ENCODE measurements around the gene GPR3. TPM values are rescaled to one million over a fixed set of nuclear protein-coding genes. Genes with fewer than 3 reads are reported as not detected.

GPR3 gene
- total and polyA plus RNA-seq, 2 of the 13 experiments (the other 11 are each of a cell fraction or from before 2014, with no cell fraction given) = 1.00 to 2.6 TPM

DNA sequence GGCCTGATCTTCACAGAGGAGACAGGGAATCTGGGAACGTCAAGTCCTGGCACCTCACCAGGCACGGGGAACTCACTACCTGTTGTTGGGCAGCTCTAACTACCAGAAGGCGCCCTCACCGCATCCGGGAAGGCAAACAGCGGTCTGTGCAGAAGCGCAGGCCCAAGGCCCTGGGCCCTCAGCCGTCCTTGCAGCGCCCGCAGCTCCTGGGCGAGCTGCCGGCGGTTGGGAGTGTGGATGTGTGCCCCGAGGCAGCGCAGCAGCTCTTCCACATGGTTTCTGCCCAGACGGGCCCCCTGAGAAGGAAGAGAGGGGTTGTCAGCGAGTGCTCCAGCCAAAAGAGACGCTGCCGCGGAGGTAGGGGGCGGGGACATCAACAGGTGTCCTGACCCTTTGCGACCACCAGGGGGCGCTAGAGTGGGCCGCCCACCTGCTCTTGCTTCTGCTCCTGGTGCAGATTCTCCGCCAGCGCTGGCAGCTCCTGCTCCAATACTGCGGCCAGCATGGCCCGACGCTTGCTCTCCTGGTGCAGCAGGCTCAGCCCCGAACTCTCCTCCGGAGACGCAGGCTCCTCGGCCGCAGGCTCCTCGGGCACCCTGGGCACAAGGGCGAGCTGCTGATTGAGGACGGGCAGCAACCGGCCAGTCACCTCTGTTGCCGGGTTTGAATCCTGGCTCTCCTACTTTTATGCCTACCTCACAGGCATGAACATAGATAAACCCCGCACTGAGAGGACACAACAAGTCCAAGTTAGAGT lies 35.0 kb upstream of the GPR3 start (continued):
- TF ChIP-seq STAG1 (CRISPR knock-in tag; IDR thresholded peaks at IDR 0.05) (peak; percentile 72), AGO2 (optimal IDR thresholded peaks at IDR 0.05; ENCODE audit: low read depth, low read length) (no peak), NR2F6 (IDR thresholded peaks at IDR 0.05) (no peak), NR2F6 (CRISPR knock-in tag; IDR thresholded peaks at IDR 0.05) (0 out of 2 replicates have a peak, but pooled peaks have one; percentile 10), ZNF446 (CRISPR knock-in tag; IDR thresholded peaks at IDR 0.05) (no peak), ZNF713 (CRISPR knock-in tag; IDR thresholded peaks at IDR 0.05) (no peak), ZNF343 (CRISPR knock-in tag; IDR thresholded peaks at IDR 0.05) (no peak), RAD21 (CRISPR knock-in tag; IDR thresholded peaks at IDR 0.05) (peak; percentile 85), TBX3 (IDR thresholded peaks at IDR 0.05; ENCODE audit: borderline replicate concordance) (no peak), ISX (CRISPR knock-in tag; conservative IDR thresholded peaks at IDR 0.05) (0 out of 2 replicates have a peak, but pooled peaks have one; percentile 20), LCORL (IDR thresholded peaks at IDR 0.05) (no peak), LCORL (CRISPR knock-in tag; IDR thresholded peaks at IDR 0.05) (0 out of 2 replicates have a peak, but pooled peaks have one; percentile 36), ZNF546 (CRISPR knock-in tag; conservative IDR thresholded peaks at IDR 0.05) (no peak), ZSCAN31 (CRISPR knock-in tag; IDR thresholded peaks at IDR 0.05; ENCODE audit: low read depth) (peak; percentile 21; the same call in 1 of the 2 replicates), ZFX (CRISPR knock-in tag; IDR thresholded peaks at IDR 0.05; ENCODE audit: low read depth) (peak; percentile 36), SMC3 (IDR thresholded peaks at IDR 0.05; ENCODE audit: low read length) (peak; percentile 38), ZNF674 (CRISPR knock-in tag; IDR thresholded peaks at IDR 0.05; ENCODE audit: low read depth) (no peak), ZSCAN9 (CRISPR knock-in tag; IDR thresholded peaks at IDR 0.05; ENCODE audit: borderline replicate concordance) (no peak), ISL2 (CRISPR knock-in tag; IDR thresholded peaks at IDR 0.05) (no peak), TRIM24 (CRISPR knock-in tag; IDR thresholded peaks at IDR 0.05) (no peak)
- TF ChIP-seq, protein P1, sequence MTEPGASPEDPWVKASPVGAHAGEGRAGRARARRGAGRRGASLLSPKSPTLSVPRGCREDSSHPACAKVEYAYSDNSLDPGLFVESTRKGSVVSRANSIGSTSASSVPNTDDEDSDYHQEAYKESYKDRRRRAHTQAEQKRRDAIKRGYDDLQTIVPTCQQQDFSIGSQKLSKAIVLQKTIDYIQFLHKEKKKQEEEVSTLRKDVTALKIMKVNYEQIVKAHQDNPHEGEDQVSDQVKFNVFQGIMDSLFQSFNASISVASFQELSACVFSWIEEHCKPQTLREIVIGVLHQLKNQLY (CRISPR knock-in tag; IDR thresholded peaks at IDR 0.05) = no peak
- TF ChIP-seq, protein P2, sequence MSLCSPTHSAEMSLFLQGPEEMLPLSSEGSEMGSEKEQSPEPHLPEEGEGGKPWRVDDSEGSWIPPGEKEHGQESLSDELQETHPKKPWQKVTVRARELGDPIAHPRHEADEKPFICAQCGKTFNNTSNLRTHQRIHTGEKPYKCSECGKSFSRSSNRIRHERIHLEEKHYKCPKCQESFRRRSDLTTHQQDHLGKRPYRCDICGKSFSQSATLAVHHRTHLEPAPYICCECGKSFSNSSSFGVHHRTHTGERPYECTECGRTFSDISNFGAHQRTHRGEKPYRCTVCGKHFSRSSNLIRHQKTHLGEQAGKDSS (CRISPR knock-in tag; IDR thresholded peaks at IDR 0.05; ENCODE audit: borderline replicate concordance, low read depth) = peak; percentile 57; the same call in 1 of the 2 replicates
- TF ChIP-seq, protein P3, sequence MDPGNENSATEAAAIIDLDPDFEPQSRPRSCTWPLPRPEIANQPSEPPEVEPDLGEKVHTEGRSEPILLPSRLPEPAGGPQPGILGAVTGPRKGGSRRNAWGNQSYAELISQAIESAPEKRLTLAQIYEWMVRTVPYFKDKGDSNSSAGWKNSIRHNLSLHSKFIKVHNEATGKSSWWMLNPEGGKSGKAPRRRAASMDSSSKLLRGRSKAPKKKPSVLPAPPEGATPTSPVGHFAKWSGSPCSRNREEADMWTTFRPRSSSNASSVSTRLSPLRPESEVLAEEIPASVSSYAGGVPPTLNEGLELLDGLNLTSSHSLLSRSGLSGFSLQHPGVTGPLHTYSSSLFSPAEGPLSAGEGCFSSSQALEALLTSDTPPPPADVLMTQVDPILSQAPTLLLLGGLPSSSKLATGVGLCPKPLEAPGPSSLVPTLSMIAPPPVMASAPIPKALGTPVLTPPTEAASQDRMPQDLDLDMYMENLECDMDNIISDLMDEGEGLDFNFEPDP (CRISPR knock-in tag; conservative IDR thresholded peaks at IDR 0.05) = no peak
- TF ChIP-seq, protein P4, sequence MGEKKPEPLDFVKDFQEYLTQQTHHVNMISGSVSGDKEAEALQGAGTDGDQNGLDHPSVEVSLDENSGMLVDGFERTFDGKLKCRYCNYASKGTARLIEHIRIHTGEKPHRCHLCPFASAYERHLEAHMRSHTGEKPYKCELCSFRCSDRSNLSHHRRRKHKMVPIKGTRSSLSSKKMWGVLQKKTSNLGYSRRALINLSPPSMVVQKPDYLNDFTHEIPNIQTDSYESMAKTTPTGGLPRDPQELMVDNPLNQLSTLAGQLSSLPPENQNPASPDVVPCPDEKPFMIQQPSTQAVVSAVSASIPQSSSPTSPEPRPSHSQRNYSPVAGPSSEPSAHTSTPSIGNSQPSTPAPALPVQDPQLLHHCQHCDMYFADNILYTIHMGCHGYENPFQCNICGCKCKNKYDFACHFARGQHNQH (CRISPR knock-in tag; IDR thresholded peaks at IDR 0.05) = peak; percentile 29; the same call in 1 of the 2 replicates
- TF ChIP-seq, protein P5, sequence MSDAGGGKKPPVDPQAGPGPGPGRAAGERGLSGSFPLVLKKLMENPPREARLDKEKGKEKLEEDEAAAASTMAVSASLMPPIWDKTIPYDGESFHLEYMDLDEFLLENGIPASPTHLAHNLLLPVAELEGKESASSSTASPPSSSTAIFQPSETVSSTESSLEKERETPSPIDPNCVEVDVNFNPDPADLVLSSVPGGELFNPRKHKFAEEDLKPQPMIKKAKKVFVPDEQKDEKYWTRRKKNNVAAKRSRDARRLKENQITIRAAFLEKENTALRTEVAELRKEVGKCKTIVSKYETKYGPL (CRISPR knock-in tag; IDR thresholded peaks at IDR 0.05) = no peak
